Thymus (tissue), 11 donors: ENCODE data around the gene PLAAT2. TPM values are rescaled to one million over a fixed set of nuclear protein-coding genes. Genes with fewer than 3 reads are reported as not detected.

Experiments used
- DNase-seq, 9 donors: peaks; one replicate each; pipeline ENCODE4 v3.0.0-alpha.2; 2013; ENCODE audit warnings: low spot score in 9 of 9, low read depth in 6 of 9, missing footprints in 1 of 9
- H3K27ac ChIP-seq, 2 donors: one replicate each; pipeline ENCODE4 v1.5.1; 2013; ENCODE audit warnings: control low read depth in 1 of 2, low read depth in 1 of 2, low read length in 1 of 2, mild to moderate bottlenecking in 1 of 2, moderate library complexity in 1 of 2
- H3K27me3 ChIP-seq, 2 donors: one replicate each; pipeline ENCODE4 v1.5.1; 2013; ENCODE audit warnings: low read length in 1 of 2; ENCODE audit not compliant: control insufficient read depth in 2 of 2, insufficient read depth in 1 of 2
- H3K36me3 ChIP-seq, 2 donors: one replicate each; pipeline ENCODE4 v1.5.1; 2013; ENCODE audit warnings: low read length in 1 of 2, mild to moderate bottlenecking in 1 of 2, moderate library complexity in 1 of 2; ENCODE audit not compliant: control insufficient read depth in 2 of 2, insufficient read depth in 2 of 2
- H3K4me1 ChIP-seq, 2 donors: one replicate each; pipeline ENCODE4 v1.5.1; 2013; ENCODE audit warnings: low read length in 2 of 2; ENCODE audit not compliant: control insufficient read depth in 2 of 2, insufficient read depth in 2 of 2
- H3K4me3 ChIP-seq, 2 donors: one replicate each; pipeline ENCODE4 v1.5.1; 2013; ENCODE audit warnings: low read length in 2 of 2, control low read depth in 1 of 2, mild to moderate bottlenecking in 1 of 2
- H3K9me3 ChIP-seq, 2 donors: one replicate each; pipeline ENCODE4 v1.5.1; 2013; ENCODE audit warnings: low read length in 1 of 2, mild to moderate bottlenecking in 1 of 2; ENCODE audit not compliant: control insufficient read depth in 2 of 2, insufficient read depth in 1 of 2
- WGBS: extraction: QIAGEN DNeasy Blood & Tissue Kit; methylation state at CpG from one replicate; pipeline ENCODE4 v1.1.7; 2013; 5-methylcytosine and 5-hydroxymethylcytosine counted together
- polyA plus RNA-seq: library from polyadenylated mRNA; stranded (reverse); fragments of 200-250 nt; gene quantifications from one replicate; pipeline ENCODE4 v1.2.3, GENCODE V29; 2013
- total RNA-seq: library from RNA; stranded (reverse); fragments of 120-200 nt; gene quantifications from one replicate; pipeline ENCODE4 v1.2.4, GENCODE V29; 2013
- donor health status: healthy.

Gene PLAAT2
- total and polyA plus RNA-seq, 2 donors, result 0.19 to 1.8 TPM

DNA sequence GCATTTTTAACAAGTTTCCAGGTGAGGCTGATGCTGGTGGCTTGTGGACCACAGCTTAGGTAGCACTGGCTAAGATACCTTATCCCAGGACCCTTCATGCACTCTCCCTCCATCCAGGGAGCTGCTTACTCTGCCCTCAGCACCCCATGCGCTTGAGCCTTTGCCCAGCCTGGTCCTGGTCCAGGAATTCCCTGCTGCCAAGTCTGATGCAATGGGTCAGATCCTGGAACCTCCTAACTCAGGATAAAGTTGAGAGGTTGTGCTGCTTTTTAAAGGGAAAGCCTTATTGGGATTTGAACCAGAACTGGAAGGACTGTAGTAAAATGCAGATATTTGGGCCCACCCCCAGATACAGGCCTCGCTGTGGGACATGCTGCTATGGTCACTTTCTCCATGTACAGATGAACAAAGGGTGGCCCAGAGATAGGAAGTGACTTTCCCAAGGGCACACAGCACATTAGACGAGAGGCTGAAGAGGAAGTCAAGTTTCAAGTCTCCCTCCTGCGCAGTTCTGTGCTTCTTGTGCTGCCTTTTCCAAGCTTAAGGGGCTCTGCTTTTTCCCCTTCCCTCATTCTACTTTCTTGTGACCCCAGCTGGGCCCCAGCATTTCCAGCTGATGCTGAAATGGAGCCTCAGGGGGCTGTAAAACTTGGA is 58.1 kb downstream of the PLAAT2 start:
- peaks cover 0 to 6% of the 10 kb centered on the region in 2 donors for H3K27me3 ChIP-seq
- H3K36me3 ChIP-seq, result no peaks in the 10 kb centered on the region
- H3K9me3 ChIP-seq, result peaks cover 2 to 3% of the 10 kb centered on the region in 2 donors
- no peak overlapping the region for H3K4me3 ChIP-seq
- 74% methylated on average over 4 of the region's 4 CpGs for WGBS
- no peak overlapping the region for H3K27ac ChIP-seq
- DNase-seq, result no peak
- H3K4me1 ChIP-seq, result peaks cover 5 to 23% of the 10 kb centered on the region in 2 donors

DNA sequence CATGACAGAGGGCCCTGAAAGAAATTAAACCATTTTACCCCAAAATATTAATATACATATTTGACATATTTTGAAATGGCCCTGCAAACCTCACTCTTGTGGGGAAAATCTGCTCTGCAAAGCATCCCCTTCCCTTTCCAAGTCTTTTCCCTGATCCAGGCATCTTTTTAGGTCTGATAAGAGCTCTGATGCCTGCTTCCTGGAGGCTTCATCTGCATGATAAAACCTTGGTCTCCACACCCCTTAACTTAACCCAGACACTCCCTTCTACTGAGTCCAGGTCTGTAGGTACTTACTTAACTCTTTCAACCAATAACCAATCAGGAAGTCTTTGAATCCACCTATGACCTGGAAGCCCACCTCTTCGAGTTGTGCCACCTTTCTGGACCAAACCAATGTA is 59.1 kb downstream of the PLAAT2 start:
- no peaks in the 10 kb centered on the region for H3K36me3 ChIP-seq
- 88% methylated on average over 1 of the region's 1 CpG for WGBS
- H3K9me3 ChIP-seq, result peaks cover 2 to 3% of the 10 kb centered on the region in 2 donors
- no peak overlapping the region for H3K4me3 ChIP-seq
- H3K4me1 ChIP-seq, result peaks cover 5 to 23% of the 10 kb centered on the region in 2 donors
- peaks cover 0 to 6% of the 10 kb centered on the region in 2 donors for H3K27me3 ChIP-seq
- DNase-seq, result no peak
- H3K27ac ChIP-seq, result no peak overlapping the region

DNA sequence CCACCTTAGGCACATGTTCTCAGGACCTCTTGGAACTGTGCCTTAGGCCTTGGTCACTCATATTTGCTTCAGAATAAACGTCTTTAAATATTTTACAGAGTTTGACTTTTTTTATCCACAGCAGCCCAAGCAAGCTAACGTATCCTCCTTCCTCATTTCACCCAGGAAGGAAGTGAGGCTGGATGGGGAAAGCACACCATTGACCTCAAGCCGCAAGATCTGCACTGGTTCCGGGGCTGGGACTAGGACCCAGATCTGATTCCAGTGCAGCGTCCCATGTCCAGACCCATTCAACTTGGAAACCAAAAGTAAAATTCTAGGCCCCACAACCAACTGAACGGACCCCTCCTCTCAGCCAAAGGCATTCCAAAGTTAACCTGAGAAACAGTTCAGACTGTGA is 59.7 kb downstream of the PLAAT2 start:
- Histone ChIP-seq H3K4me3 (no peak overlapping the region), H3K27me3 (peaks cover 0 to 6% of the 10 kb centered on the region in 2 donors), H3K27ac (peak overlapping the region in 1 of 2 donors; percentile 31), H3K9me3 (peaks cover 2 to 3% of the 10 kb centered on the region in 2 donors), H3K4me1 (peaks cover 5 to 23% of the 10 kb centered on the region in 2 donors), H3K36me3 (no peaks in the 10 kb centered on the region)
- no peak for DNase-seq
- WGBS, result 80% methylated on average over 6 of the region's 6 CpGs

Other genes starting within 250 kb of the PLAAT2 start
- not detected for gene SLC22A9, start 193.6 kb downstream of the PLAAT2 start, total RNA-seq
- gene SLC22A9, start 193.6 kb downstream of the PLAAT2 start, polyA plus RNA-seq, result 0.02 TPM
- gene PLAAT5, start 72.2 kb downstream of the PLAAT2 start, total RNA-seq, result 0.19 TPM
- 0.11 TPM for gene PLAAT5, start 72.2 kb downstream of the PLAAT2 start, polyA plus RNA-seq
- gene LGALS12, start 57.3 kb downstream of the PLAAT2 start, total RNA-seq, result 0.71 TPM
- gene LGALS12, start 57.3 kb downstream of the PLAAT2 start, polyA plus RNA-seq, result 0.21 TPM
- gene PLAAT4, start 26.6 kb downstream of the PLAAT2 start, total RNA-seq, result 68.3 TPM
- gene PLAAT4, start 26.6 kb downstream of the PLAAT2 start, polyA plus RNA-seq, result 109 TPM
- gene PLAAT3, start 51.1 kb upstream of the PLAAT2 start, total RNA-seq, result 2.1 TPM
- gene PLAAT3, start 51.1 kb upstream of the PLAAT2 start, polyA plus RNA-seq, result 21.8 TPM
- 17.8 TPM for gene ATL3, start 108.0 kb upstream of the PLAAT2 start, total RNA-seq
- gene ATL3, start 108.0 kb upstream of the PLAAT2 start, polyA plus RNA-seq, result 18.9 TPM
- gene RTN3, start 118.1 kb upstream of the PLAAT2 start, total RNA-seq, result 26.0 TPM
- 57.7 TPM for gene RTN3, start 118.1 kb upstream of the PLAAT2 start, polyA plus RNA-seq
- 15.7 TPM for gene ZFTA, start 205.4 kb upstream of the PLAAT2 start, total RNA-seq
- 10.3 TPM for gene ZFTA, start 205.4 kb upstream of the PLAAT2 start, polyA plus RNA-seq